A673 (cell line): ENCODE data around the gene NUP210L. TPM values are rescaled to one million over a fixed set of nuclear protein-coding genes. Genes with fewer than 3 reads are reported as not detected.

Source experiments
- BruUV-seq: library from RNA; stranded (reverse); fragments of 400-500 nt; replicated peaks from 2 replicates; lab custom pipeline; 2021; lab: Mats Ljungman, UMichigan
- CTCF ChIA-PET: fragments of 300-600 bp; sonication (Branson Sonifier 250); formaldehyde crosslinking; loops from one replicate; lab custom pipeline; 2022; ENCODE audit warnings: antibody characterized with exemption; lab: Charles Lee
- POLR2A ChIA-PET: fragments of 300-600 bp; sonication (Branson Sonifier 250); formaldehyde crosslinking; loops from one replicate; lab custom pipeline; 2022; ENCODE audit warnings: antibody characterized with exemption; ENCODE audit not compliant: low non-redundant PET; lab: Charles Lee
- DNase-seq: peaks from one replicate; pipeline ENCODE4 v3.0.0-alpha.2; 2015; ENCODE audit warnings: low spot score
- H3K27ac ChIP-seq: fragments of 200-600 bp; sonication (generic); 2 replicates; pipeline ENCODE4 v1.5.1; 2016; ENCODE audit warnings: mixed run types, low read depth, mild to moderate bottlenecking, mixed read lengths, antibody characterized with exemption, low read length; ENCODE audit not compliant: poor library complexity, severe bottlenecking
- H3K27me3 ChIP-seq: fragments of 200-600 bp; sonication (generic); replicated peaks from 2 replicates; pipeline ENCODE4 v1.6.1; 2017; ENCODE audit warnings: mixed run types, low read depth, mild to moderate bottlenecking, mixed read lengths, antibody characterized with exemption, low read length; ENCODE audit not compliant: insufficient read depth, poor library complexity
- H3K36me3 ChIP-seq: fragments of 200-600 bp; sonication (generic); 2 replicates; pipeline ENCODE4 v1.6.1; 2016; ENCODE audit warnings: mixed run types, mild to moderate bottlenecking, mixed read lengths, antibody characterized with exemption, low read length; ENCODE audit not compliant: insufficient read depth, poor library complexity, severe bottlenecking
- H3K4me1 ChIP-seq: fragments of 200-600 bp; sonication (generic); 2 replicates; pipeline ENCODE4 v1.6.1; 2017; ENCODE audit warnings: mixed run types, mild to moderate bottlenecking, mixed read lengths, antibody characterized with exemption, low read length; ENCODE audit not compliant: insufficient read depth, poor library complexity, severe bottlenecking
- H3K4me3 ChIP-seq: fragments of 200-600 bp; sonication (generic); 2 replicates; pipeline ENCODE4 v1.5.1; 2016; ENCODE audit warnings: low read depth, mixed run types, mild to moderate bottlenecking, mixed read lengths, low read length; ENCODE audit not compliant: poor library complexity, severe bottlenecking
- H3K9me3 ChIP-seq: fragments of 200-600 bp; sonication (generic); 2 replicates; pipeline ENCODE4 v1.6.1; 2016; ENCODE audit warnings: mixed run types, low read depth, mild to moderate bottlenecking, mixed read lengths, antibody characterized with exemption, low read length; ENCODE audit not compliant: poor library complexity, severe bottlenecking
- CTCF ChIP-seq: fragments of 300-800, 200-600 bp; sonication (generic); conservative IDR thresholded peaks from 2 replicates; pipeline ENCODE4 v1.5.1; 2017; ENCODE audit warnings: low read depth, mild to moderate bottlenecking, antibody characterized with exemption, low read length, moderate library complexity, mixed read lengths
- EZH2 ChIP-seq: fragments of 200-600 bp; sonication (generic); IDR thresholded peaks from 2 replicates; pipeline ENCODE4 v1.6.1; 2017; ENCODE audit warnings: borderline replicate concordance, low read depth, mild to moderate bottlenecking, mixed read lengths, antibody characterized with exemption, low read length; ENCODE audit not compliant: poor library complexity, severe bottlenecking
- intact Hi-C: fragments of 100-400 bp; cut with micrococcal nuclease; formaldehyde crosslinking; loops from one replicate; pipeline ENCODE4 v1.10.0; 2022; ENCODE audit not compliant: unreplicated experiment
- total RNA-seq: library from RNA; stranded (reverse); gene quantifications from 2 replicates; pipeline ENCODE4 v1.2.3, GENCODE V29; 2021

Gene NUP210L
- total RNA-seq, 1 experiment from 2014 or later, result 0.04 TPM

GRCh38 chr1:153978274-153978909, 176.5 kb downstream of the NUP210L start:
- no TSS peak for BruUV-seq
- peaks cover 8% of the 10 kb centered on the region for H3K4me1 ChIP-seq
- CTCF ChIA-PET, result interaction anchor here (0.6 to 0.9 kb wide), 2 partner anchors 11 to 410 kb away, joined by 3 read pairs; partner anchors contain the start of gene CREB3L4
- H3K27ac ChIP-seq, result peak overlapping the region; percentile 91
- POLR2A ChIA-PET, result interaction anchor here (1.5 kb wide), 1 partner anchor 12 kb away, joined by 8 read pairs; no protein-coding TSS in a partner anchor
- no peak for TF ChIP-seq CTCF
- no peak for TF ChIP-seq EZH2
- no peaks in the 10 kb centered on the region for H3K27me3 ChIP-seq
- H3K9me3 ChIP-seq, result no peaks in the 10 kb centered on the region
- intact Hi-C loops, result no loop called here
- H3K4me3 ChIP-seq, result peak overlapping the region; percentile 97
- H3K36me3 ChIP-seq, result peaks cover 48% of the 10 kb centered on the region
- DNase-seq, result no peak

- ChIA-PET CTCF (interaction anchor here (0.5 to 0.9 kb wide), 4 partner anchors 10 to 409 kb away, joined by 3 to 4 read pairs (median 3); partner anchors contain the start of gene CREB3L4), POLR2A (interaction anchor here (0.6 to 1.5 kb wide), 2 partner anchors 9 to 13 kb away, joined by 4 to 8 read pairs; partner anchors contain the start of gene RAB13)
- Histone ChIP-seq H3K4me3 (peak within 1 kb of the TSS; percentile 97), H3K9me3 (no peaks in the 10 kb centered on the region), H3K4me1 (peaks cover 8% of the 10 kb centered on the region), H3K27me3 (no peaks in the 10 kb centered on the region), H3K27ac (peak within 1 kb of the TSS; percentile 91), H3K36me3 (peaks cover 40% of the 10 kb centered on the region)
- TF ChIP-seq EZH2, result no peak
- no peak for TF ChIP-seq CTCF
- DNase-seq, result peak; percentile 91
- TSS peak; percentile 90 for BruUV-seq
- intact Hi-C loops, result no loop called here
These were observed 177.3 kb downstream of the NUP210L start, which contains the start of gene JTB for GRCh38 chr1:153977250-153978240. TSS of gene JTB (minus strand) at chr1:153977674. CDS start at chr1:153977252, 422 bp downstream.

- intact Hi-C loops, result no loop called here
- Histone ChIP-seq H3K4me1 (peaks cover 8% of the 10 kb centered on the region), H3K4me3 (peak overlapping the region; percentile 97), H3K36me3 (peaks cover 36% of the 10 kb centered on the region), H3K27ac (peak overlapping the region; percentile 91), H3K9me3 (no peaks in the 10 kb centered on the region), H3K27me3 (no peaks in the 10 kb centered on the region)
- CTCF ChIA-PET, result interaction anchor here (0.5 to 0.9 kb wide), 2 partner anchors 180 to 233 kb away, joined by 3 to 4 read pairs; no protein-coding TSS in a partner anchor
- TF ChIP-seq EZH2 (no peak), CTCF (no peak)
- no peak for DNase-seq
- no TSS peak for BruUV-seq
- POLR2A ChIA-PET, result interaction anchor here (0.6 to 1.5 kb wide), 3 partner anchors 8 to 13 kb away, joined by 4 to 8 read pairs (median 4); partner anchors contain the start of gene RAB13
These were observed 178.0 kb downstream of the NUP210L start for GRCh38 chr1:153976819-153977249.
